IPS-11a (cell line): Measurements from ENCODE around the gene QRFP.
"Not testable (repeated sequence)": the region's sequence is repeated elsewhere in the genome, so short reads cannot be mapped to it uniquely, and the experiment has no call there.

Experiments
- H3K4me3 ChIP-seq: one replicate; pipeline ENCODE4 v1.5.1; 2013; ENCODE audit warnings: low read depth, low read length, control low read depth

QRFP gene

DNA sequence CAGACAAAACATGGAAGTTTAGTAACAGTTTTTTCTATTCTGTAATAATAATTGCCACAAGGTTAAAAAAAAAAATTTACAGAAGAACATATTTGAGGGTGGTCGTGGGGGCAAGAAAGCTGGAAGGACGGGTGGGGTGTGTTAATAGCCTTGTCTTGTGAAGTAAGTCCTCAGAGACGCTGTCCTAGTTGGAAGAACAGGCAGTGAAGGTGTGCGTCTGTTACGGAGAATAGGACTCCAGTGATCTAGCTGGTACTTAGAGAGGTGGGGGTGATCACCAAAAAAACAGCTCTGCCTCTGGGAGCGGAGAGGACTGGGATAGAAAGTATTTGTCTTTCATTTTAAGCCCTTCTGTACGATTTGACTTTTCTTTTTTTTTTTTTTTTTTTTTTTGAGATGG, 43.8 kb downstream of the QRFP start:
- H3K4me3 ChIP-seq, result no peak overlapping the region

DNA sequence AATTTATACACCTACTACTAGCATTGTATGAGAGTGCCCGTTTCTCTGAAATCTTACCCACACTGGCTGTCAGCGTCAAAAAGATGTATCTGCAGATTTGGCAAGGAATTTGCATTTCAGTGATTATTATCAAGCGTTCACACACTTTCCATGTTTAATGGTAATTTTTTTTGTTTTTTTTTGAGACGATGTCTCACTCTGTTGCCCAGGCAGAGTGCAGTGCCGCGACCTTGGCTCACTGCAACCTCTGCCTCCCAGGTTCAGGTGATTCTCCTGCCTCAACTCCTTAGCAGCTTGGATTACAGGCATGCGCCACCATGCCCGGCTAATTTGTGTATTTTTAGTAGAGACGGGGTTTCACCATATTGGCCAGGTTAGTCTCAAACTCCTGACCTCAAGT, 47.3 kb downstream of the QRFP start:
- H3K4me3 ChIP-seq, result no peak overlapping the region

DNA sequence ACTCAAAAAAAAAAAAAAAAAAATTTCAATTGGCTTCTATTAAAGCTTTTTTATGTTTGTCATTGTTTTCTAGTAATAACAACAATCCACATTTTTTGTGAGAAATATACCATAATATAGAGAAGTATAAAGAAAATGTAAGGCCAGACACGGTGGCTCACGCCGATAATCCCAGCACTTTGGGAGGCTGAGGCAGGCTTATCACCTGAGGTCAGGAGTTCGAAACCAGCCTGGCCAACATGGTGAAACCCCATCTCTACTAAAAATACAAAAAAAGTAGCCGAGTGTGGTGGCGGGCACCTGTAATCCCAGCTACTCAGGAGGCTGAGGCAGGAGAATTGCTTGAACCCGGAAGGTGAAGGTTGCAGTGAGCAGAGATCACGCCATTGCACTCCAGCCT, 48.1 kb downstream of the QRFP start:
- not testable (repeated sequence) for H3K4me3 ChIP-seq

DNA sequence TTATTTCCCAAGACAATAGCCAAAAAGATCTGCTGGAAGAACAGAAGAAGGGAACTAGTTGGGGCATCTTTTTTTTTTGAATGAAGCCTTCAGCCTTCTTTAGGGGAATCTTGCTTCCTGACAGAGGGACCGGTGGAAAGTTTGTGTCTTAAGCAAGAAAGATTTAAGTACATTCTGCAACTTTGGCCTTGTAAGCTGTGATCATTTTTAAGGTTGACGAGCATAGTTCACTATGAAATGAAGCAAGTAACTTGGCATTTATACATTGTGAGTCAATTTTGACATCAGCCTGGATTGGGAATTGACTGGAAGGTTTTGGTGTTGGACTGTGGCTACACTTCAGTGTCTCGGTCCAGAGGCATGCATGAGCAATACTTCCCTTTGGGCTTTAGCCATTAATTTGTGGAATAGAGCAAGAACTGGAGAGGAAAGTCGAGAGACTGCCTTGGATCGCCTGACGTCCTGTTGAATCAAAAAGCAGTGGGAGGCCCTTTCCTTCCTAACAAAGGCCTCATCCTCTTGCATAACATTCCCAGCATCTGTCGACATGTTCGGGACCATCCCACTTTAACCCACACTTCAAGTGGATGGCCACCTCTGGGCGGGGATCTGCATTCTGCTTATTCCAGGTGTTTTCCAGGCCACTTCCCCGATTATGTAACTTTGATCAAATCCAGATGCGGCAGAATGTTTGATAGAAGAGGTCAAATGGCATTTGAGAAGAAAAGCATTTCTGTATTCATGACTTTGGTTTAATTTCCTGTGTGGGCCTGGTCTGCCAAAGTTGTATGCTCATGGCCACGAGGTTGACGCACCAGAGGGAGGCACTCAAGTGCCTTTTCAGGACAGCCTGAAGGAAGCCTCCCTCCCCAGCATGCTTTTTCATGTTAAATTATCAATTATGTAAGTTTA, 49.0 kb downstream of the QRFP start:
- no peak overlapping the region for H3K4me3 ChIP-seq

DNA sequence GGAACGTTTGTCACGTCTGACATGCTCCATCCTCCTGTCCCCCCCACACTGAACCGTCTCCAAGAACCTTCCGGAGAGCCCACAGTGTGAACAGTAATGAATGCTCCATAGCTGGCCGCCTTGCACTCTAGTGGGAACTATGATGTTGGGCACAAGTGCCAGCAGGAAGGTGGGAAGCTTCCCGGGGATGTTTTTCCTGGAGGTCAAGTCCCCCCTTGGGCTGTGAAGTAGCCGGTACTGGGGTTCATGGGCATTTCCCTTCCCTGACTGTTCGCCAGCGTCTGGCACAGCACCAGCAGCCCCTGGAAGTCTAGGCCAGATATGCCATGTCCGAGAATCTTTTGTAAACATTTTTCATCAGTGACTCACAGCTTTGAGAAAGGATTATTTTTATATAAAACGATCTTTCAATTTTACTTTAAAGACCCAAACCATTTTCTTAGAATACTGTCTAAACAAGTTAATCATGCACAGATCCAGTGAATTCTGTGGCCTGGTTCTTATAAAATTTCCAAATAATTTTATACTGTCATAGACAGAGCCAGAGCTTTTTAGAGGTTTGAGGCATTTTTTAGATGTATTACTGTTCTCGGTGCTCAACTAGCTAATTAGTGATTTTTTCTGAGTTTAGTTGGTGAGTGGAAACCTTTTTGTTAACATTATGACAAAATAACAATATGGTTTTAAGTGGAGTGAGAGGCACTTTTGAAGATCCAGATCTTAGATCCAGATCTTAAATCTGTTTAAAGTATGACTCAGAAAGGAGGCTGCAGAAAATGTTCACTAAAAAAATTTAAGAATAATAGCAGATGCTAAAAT, 49.9 kb downstream of the QRFP start:
- no peak overlapping the region for H3K4me3 ChIP-seq

DNA sequence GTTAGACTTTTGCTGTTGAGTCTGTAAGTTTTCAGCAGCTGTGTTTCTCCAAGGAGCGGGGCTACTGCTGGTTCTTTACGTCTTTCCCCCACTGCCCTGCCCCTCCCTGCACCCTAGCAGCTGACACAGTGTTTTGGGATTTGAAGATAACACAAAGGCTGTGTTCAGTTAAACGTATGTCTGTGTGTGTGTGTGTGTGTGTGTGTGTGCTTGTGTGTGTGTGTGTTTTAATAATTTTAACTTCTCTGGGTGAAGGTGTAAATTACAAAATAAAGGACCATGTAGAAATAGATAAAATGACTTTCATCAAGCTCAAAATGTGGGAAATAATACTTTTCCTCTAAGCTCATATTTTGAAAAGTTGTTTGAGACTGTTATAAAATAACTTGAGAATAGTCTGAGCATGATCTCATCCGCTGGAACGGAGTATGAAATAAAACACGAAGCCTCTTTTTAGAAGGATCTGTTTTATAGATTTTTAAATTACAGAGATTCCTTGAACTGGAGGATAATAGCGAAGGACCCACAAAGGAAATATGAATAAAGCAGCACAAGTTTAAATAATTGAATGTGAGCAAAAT, 50.6 kb downstream of the QRFP start:
- H3K4me3 ChIP-seq, result no peak overlapping the region

DNA sequence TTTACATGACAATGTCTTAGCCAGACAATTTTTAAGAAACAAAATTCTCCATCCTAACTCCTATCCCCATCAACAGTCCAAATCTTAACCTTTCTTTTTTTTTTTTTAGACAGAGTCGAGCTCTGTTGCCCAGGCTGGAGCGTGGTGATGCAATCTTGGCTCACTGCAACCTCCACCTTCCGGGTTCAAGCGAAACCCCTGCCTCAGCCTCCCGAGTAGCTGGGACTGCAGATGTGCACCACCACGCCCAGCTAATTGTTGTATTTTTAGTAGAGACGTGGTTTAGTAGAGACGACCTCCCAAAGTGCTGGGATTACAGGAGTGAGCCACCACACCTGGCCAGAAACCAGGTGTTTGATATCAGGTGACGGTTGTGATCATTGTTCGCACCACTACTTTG, 51.4 kb downstream of the QRFP start:
- H3K4me3 ChIP-seq, result no peak overlapping the region

DNA sequence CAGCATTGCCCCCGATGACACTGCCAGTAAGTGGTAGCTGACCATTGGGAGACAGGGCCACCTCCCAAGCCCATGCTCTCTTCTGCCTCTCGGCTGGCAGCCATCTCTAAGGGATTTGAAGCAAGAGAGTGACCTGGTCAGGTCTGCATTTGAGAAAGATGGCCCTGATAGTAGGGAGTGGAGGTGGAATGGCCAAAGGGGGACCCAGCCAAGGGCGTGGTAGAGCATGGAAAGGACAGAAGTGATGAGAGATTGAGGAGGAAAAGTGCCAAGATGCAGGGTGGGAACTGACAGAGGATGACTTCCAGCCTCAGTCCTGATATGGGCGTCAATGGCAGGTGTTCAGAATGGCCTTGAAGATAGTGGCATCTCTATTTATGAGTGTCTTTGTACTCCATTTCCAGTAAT, 52.6 kb downstream of the QRFP start:
- no peak overlapping the region for H3K4me3 ChIP-seq

DNA sequence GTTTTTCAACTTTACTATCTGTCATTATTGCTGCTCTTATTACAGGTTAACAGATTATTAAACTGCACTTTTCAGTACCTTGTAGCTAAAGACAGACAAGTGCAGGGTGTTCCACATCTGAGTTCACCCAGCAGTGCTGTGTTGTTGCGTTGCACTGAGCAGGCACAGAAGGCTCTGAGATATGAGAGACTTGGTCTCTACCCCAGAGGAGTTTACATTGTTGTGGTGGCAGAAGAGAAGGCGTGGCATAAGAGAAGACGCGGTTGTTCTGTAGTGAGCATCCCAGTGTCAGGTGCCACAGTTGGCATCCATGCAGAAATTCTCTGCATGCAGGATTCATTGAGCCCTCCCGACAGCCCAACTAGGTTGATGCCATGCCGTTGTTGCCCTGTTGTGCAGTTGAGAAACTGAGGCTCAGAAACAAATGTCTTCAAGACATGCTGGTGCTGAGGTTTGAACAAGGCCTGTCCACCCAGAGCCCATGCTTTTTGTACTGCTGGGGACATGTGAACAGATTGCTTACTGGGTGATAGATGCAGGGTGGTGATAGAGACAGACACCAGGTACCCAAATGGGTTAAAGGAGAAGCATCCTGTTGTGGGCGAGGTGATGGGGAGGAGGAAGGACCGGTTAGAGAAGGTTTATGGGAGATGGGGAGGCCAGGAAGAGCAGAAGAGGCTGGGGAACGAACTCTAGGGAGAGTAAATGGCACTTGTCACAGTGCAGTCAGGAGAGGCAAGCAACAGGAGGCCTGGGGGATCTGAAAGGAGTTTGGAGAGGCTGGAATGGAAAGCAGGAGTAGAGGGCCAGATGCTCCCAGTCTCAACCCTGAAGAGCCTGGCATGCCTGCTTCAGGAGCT, 53.3 kb downstream of the QRFP start:
- H3K4me3 ChIP-seq, result no peak overlapping the region
